ENCODE data around the gene DCAF10. TPM values are rescaled to one million over a fixed set of nuclear protein-coding genes. Genes with fewer than 3 reads are reported as not detected.

Gene DCAF10
- total and polyA plus RNA-seq, 2 of the 8 experiments (the other 6 are each of a cell fraction or from before 2014, with no cell fraction given): 7.1 to 15.0 TPM

DNA sequence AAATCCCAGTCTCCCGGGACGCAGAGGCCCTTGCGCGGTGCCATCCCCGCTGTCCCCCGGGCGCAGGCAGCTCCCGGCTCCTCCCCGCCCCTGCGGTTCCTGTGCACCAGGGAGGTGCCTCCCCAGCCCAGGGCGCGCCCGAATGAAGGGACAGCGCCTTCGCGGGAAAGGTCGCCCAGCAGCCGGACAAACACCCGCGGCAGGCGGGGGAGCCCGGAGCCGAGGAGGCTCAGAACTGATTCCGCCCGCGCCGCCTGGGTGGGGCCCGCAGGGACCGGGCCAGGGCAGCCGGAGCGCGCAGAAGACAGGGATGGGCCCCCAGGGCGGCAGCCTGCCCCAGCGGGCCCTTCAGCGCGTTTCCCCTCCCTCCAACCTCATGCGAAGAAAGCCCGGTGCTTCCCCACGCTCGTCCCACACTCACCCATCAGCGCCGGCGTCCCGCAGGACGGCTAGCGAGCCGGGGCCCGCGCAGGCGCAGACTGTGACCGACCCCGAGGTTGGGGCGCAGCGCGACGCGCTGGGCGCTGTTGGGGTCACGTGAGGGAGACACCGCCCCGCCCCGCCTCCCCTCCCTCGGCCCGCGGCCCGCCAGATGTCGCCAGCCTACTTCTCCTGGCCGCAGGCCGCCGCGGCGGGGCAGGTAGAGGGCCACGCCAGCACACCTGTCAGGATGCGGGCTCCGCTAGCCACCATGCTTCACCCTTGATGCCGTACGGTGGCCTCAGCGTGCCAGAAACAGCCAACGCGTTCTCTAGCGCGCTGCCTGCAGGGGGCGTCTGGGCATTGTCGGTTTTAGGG, 103.2 kb downstream of the DCAF10 start, which contains the start of gene SLC25A51:
SLC25A51 (minus strand) TSS at position 481 of the 798 bp plus-strand sequence. CDS start 15,577 bp downstream, outside the sequence.
- no peak within 1 kb of the TSS for H3K23ac ChIP-seq (ENCODE audit: insufficient read length)
- peaks cover 0 to 3% (median 0%) of the 10 kb centered on the region in 4 experiments; a peak in 3 of 7 replicates for H3K27me3 ChIP-seq (replicated peaks in 1 of 4; ENCODE audit: control insufficient read depth in 3 of 4, extremely low read depth in 1 of 4, insufficient read depth in 3 of 4, low read length in 3 of 4)
- H2AFZ ChIP-seq (ENCODE audit: low read length): peak within 1 kb of the TSS; percentile 85
- no peak within 1 kb of the TSS for H2AK5ac ChIP-seq (ENCODE audit: low read depth, low read length)
- DNase-seq (ENCODE audit: low read depth in 1 of 2, low spot score in 2 of 2) (peak; percentile 89 to 98), FAIRE-seq (peak; percentile 78)
- H2BK20ac ChIP-seq (ENCODE audit: low read length): no peak within 1 kb of the TSS
- no peak within 1 kb of the TSS for H3K14ac ChIP-seq (ENCODE audit: insufficient read length)
- peaks cover 0 to 6% (median 4%) of the 10 kb centered on the region in 4 experiments; a peak in 5 of 8 replicates for H3K36me3 ChIP-seq (ENCODE audit: control insufficient read depth in 2 of 4, insufficient read depth in 4 of 4, low read length in 3 of 4)
- 0 out of 4 replicates have a peak, but pooled peaks cover 0 to 6% of the 10 kb centered on the region in 2 experiments for H3K79me2 ChIP-seq (ENCODE audit: control insufficient read depth in 1 of 2, insufficient read depth in 2 of 2, low read length in 2 of 2)
- 0% methylated on average over 44 of the region's 84 CpGs; no CpG with 5 or more reads in 1 of the 2 experiments for WGBS, 2 experiments (ENCODE audit: extremely low coverage in 1 of 2, insufficient coverage in 1 of 2, insufficient read length in 1 of 2, insufficient replicate concordance in 2 of 2, low coverage in 1 of 2, low lambda C conversion rate in 2 of 2, missing lambda C conversion rate in 1 of 2)
- peaks cover 3% of the 10 kb centered on the region; the same call in 1 of the 2 replicates for H3K79me1 ChIP-seq (ENCODE audit: low read depth, low read length)
- H3K4me1 ChIP-seq (replicated peaks in 1 of 4; ENCODE audit: control insufficient read depth in 3 of 4, insufficient read depth in 4 of 4, low read length in 3 of 4): peaks cover 0 to 8% (median 6%) of the 10 kb centered on the region in 4 experiments; a peak in 3 of 7 replicates
- H2BK120ac ChIP-seq (replicated peaks; ENCODE audit: low read depth, low read length): no peak within 1 kb of the TSS
- peak within 1 kb of the TSS; percentile 85 for H3K56ac ChIP-seq (replicated peaks; ENCODE audit: insufficient read length, low read depth, low read length)
- H3K18ac ChIP-seq (ENCODE audit: extremely low read depth, low read length): peak within 1 kb of the TSS; percentile 86; the same call in 1 of the 2 replicates
- H3K4me3 ChIP-seq (ENCODE audit: extremely low read depth in 1 of 4, insufficient read depth in 2 of 4, low read depth in 3 of 4, low read length in 4 of 4): peak within 1 kb of the TSS; percentile 65 to 90 (median 78)
- H4K91ac ChIP-seq (replicated peaks; ENCODE audit: insufficient read length, low read length): peak within 1 kb of the TSS; percentile 71
- CTCF ChIA-PET (ENCODE audit: partially characterized antibody): interaction anchor here (0.6 to 2.0 kb wide), 16 partner anchors 10 to 457 kb away, joined by 3 to 9 read pairs (median 4); no protein-coding TSS in a partner anchor
- H4K5ac ChIP-seq (ENCODE audit: insufficient read length, low read depth, low read length): peak within 1 kb of the TSS; percentile 68
- peak within 1 kb of the TSS; percentile 45 to 67 (median 62) for H3K9ac ChIP-seq (replicated peaks in 1 of 4; ENCODE audit: extremely low read depth in 1 of 4, low read depth in 3 of 4, low read length in 3 of 4)
- H3K9me3 ChIP-seq (ENCODE audit: insufficient read depth in 2 of 2, low read depth in 1 of 2, low read length in 1 of 2): no peaks in the 10 kb centered on the region
- H2BK5ac ChIP-seq (ENCODE audit: low read depth, low read length): peak within 1 kb of the TSS; percentile 37; the same call in 1 of the 2 replicates
- peak within 1 kb of the TSS; percentile 35 for H3K4ac ChIP-seq (replicated peaks; ENCODE audit: insufficient read length, low read depth, low read length)
- POLR2A ChIA-PET (ENCODE audit: partially characterized antibody): interaction anchor here (0.9 kb wide), 2 partner anchors 268 to 498 kb away, joined by 3 read pairs; no protein-coding TSS in a partner anchor
- peak within 1 kb of the TSS; percentile 90 to 94 for H3K4me2 ChIP-seq (ENCODE audit: insufficient read depth in 1 of 2, low read depth in 2 of 2, low read length in 2 of 2)
- no peak within 1 kb of the TSS; the same call in 1 of the 2 replicates for H3K27ac ChIP-seq (ENCODE audit: low read depth, low read length)
- 0 out of 2 replicates have a peak within 1 kb of the TSS, but pooled peaks have one; percentile 89 for H2BK15ac ChIP-seq (ENCODE audit: low read length)
- peak within 1 kb of the TSS; percentile 84 for H4K8ac ChIP-seq (ENCODE audit: extremely low read depth, insufficient read depth, low read length)
- H3K23me2 ChIP-seq (ENCODE audit: low read depth, low read length): peaks cover 6% of the 10 kb centered on the region
- peak within 1 kb of the TSS; percentile 69; the same call in 1 of the 2 replicates for H2BK12ac ChIP-seq (ENCODE audit: low read depth, low read length)
- peaks cover 0 to 2% of the 10 kb centered on the region in 2 experiments for H4K20me1 ChIP-seq (replicated peaks in 1 of 2; ENCODE audit: control insufficient read depth in 1 of 2, insufficient read depth in 2 of 2, low read length in 2 of 2)
- TF ChIP-seq RFX5 (IDR thresholded peaks at IDR 0.05; ENCODE audit: borderline replicate concordance, low read depth, low read length) (no peak), SIX5 (IDR thresholded peaks at IDR 0.05; ENCODE audit: low read depth, low read length) (no peak), SRF (IDR thresholded peaks at IDR 0.05; ENCODE audit: low read depth, low read length) (no peak), NANOG (IDR thresholded peaks at IDR 0.05; ENCODE audit: insufficient read depth, low read depth, low read length, poor library complexity, severe bottlenecking) (no peak), YY1 (IDR thresholded peaks at IDR 0.05; ENCODE audit: low read depth, low read length) (peak; percentile 85; the same call in 1 of the 2 replicates), E2F6 (IDR thresholded peaks at IDR 0.05) (peak; percentile 57), CEBPB (IDR thresholded peaks at IDR 0.05; ENCODE audit: low read depth, low read length) (peak; percentile 74; the same call in 1 of the 2 replicates), POLR2AphosphoS5 (IDR thresholded peaks at IDR 0.05; ENCODE audit: low read depth, low read length) (peak; percentile 50; the same call in 1 of the 2 replicates), EGR1 (IDR thresholded peaks at IDR 0.05; ENCODE audit: borderline replicate concordance, low read depth, low read length) (0 out of 2 replicates have a peak, but pooled peaks have one; percentile 14), SIRT6 (IDR thresholded peaks at IDR 0.05; ENCODE audit: low read length) (no peak)

Measured in H1 (cell line).